COLO829 (cell line): ENCODE data around the gene RELA.
"Not testable (repeated sequence)": the region's sequence is repeated elsewhere in the genome, so short reads cannot be mapped to it uniquely, and the experiment has no call there.

Experiments
- DNase-seq: peaks from one replicate; pipeline ENCODE4 v3.0.0; 2012; ENCODE audit warnings: low spot score

The RELA gene

DNA sequence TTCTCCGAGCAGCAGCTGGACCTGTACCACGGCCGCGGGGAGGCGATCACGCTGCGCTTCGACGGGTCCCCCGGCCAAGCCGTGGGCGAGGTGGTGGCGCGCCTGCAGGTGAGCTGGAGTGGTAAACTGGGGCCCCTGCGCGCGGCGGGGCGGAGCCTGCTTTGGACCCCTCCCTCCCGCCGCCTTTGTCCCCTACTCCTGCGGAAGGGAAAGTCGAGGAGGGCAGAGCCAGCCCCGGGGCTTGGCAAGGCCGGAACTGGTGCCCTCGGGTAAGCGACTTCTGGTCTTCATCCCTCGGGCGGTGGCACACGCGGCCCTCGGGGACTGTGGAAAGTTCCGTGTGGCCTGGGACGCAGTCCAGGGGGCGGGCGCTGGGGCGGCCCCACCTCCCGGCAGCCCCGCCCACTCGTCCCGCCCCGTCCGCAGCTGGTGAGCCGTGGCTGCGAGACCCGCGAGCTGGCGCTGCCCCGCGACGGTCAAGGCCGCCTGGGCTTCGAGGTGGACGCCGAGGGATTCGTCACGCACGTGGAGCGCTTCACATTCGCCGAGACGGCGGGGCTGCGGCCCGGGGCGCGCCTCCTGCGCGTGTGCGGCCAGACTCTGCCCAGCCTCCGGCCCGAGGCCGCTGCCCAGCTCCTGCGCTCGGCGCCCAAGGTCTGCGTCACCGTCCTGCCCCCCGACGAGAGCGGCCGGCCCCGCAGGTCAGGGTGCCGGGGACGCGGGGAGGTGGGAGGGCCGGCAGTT, 15.6 kb downstream of the RELA start:
- no peak for DNase-seq

GRCh38 chr11:65646288-65646957, 16.3 kb downstream of the RELA start:
- no peak for DNase-seq

GRCh38 chr11:65645710-65646109, 17.0 kb downstream of the RELA start:
- DNase-seq: no peak

DNA sequence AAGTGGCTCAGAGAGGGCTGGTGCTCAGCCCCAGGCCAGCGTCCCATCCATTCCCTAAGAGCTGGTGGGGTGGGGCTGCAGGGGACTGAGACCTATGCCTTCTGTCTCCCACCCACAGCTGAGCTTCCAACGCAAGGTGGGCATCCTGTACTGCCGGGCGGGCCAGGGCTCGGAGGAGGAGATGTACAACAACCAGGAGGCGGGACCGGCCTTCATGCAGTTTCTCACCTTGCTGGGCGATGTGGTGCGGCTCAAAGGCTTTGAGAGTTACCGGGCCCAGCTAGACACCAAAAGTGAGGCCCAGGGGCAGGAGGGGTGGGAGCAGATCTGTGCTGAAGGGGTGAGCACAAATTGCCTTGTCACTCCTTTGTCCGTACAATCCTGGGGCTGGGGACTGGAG, 17.9 kb downstream of the RELA start:
- DNase-seq: no peak

GRCh38 chr11:65643971-65644370, 18.7 kb downstream of the RELA start:
- DNase-seq: no peak

DNA sequence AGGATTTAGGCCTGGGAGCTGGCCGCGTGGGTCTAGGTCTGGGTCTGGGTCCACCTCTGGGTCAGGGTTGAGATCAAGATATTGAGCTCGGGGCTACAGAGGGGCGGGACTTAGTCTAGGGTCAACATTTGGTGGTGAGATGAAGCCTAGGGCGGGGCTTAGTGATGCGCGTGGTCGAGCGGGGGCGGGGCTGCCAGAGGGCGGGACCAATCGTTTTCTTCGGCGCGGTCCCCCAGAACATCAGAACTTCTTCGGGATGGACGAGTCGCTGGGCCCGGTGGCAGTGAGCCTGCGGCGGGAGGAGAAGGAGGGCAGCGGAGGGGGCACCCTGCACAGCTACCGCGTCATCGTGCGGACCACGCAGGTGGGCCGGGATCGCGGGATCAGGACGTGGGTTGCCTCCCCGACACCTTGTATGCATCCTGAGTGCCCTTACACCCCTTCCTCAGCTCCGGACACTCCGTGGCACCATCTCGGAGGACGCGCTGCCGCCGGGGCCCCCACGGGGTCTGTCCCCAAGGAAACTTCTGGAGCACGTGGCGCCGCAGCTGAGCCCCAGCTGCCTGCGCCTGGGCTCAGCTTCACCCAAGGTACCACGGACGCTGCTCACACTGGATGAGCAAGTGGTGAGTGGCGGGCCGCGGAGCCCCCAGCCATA, 20.6 kb downstream of the RELA start:
- no peak for DNase-seq

DNA sequence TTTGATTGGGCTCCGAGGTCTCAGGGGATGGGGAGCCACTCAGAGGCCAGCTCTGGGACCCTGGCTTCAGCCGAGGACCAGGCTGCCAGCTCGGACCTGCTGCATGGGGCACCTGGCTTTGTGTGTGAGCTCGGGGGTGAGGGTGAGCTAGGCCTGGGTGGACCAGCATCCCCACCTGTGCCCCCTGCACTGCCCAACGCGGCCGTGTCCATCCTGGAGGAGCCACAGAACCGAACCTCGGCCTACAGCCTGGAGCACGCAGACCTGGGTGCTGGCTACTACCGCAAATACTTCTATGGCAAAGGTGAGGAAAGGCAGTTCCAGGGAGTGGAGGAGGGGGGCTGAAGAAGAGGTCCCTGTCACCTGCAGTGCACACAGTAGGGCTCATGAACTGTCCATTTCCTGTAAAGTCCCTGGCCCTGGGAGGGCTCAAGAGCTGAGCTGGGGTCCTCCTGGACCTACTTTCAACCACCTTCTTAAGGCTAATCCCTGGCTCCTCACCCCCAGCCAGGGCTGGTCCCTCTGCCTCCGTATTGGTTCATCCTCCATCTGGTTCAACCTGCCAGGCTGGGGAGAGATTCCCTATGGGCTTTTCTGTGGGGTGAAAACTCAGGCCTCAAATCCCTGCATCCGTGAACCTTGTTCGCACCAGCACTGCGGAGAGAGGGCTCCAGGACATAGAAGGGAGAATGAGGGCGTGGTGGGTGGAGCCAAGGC, 21.3 kb downstream of the RELA start:
- no peak for DNase-seq

- DNase-seq: no peak
Observed at GRCh38 chr11:65640483-65641296, 22.0 kb downstream of the RELA start.

DNA sequence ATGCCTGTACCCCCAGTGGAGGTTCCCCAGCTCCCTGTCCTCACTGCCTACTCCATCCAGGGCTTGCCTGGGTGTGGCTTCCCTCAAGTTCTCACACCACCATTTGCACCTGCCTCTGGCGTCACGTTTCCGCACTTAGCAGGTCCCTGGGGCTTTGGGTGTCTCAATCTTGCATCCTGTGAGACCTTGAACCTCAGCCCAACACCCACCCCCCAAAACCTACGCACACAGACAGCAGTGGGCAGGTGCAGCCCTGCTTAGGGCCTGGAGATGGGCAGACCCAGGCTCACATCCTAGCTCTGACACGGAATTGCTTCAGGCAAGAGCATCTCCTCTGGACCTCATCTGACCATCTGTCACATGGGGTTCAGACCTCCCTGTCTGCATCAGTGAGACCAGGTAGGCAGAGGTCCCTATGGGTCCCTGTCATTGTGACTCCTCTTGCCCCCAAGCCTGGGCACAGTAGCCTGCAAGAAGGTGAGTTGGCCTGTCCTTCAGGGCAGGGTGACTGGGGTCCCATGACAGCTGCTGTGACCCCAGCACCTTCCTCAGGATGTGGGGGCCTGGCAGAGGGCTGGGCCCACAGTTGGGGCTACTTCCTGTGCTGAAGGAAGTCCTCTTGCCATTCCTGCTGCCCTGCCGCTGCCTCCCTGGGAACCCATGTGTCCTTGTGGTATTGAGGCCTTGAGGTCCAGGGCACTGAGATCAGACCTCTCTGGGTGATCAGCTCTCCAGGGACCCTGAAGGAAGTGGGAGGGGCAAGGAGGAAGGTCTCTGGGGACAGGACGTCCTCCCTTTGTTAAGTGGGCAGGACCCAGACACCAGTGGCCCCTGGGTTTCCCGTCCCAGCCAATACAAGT, 22.9 kb downstream of the RELA start:
- DNase-seq: no peak

DNA sequence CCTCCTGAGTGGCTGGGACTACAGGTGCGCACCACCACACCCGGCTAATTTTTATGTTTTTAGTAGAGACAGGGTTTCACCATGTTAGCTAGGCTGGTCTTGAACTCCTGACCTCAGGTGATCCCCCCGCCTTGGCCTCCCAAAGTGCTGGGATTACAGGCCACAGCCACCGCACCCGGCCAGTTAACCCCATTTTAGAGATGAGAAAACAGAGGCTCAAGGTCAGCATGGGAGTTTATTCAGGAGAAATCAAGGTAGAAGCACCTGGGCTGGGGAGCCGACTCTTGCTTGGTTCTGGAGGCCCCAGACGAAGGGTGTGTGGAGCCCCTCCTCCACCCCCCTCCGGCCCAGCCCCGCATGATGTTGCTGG, 23.5 kb downstream of the RELA start:
- DNase-seq: not testable (repeated sequence)

GRCh38 chr11:65637794-65638419, 24.8 kb downstream of the RELA start, which contains the start of gene SIPA1:
Gene SIPA1 (plus strand): TSS chr11:65638101. CDS start chr11:65640922, 2,821 bp downstream.
- peak; percentile 63 for DNase-seq

- no peak for DNase-seq
Observed at GRCh38 chr11:65637032-65637557, 25.6 kb downstream of the RELA start.

DNA sequence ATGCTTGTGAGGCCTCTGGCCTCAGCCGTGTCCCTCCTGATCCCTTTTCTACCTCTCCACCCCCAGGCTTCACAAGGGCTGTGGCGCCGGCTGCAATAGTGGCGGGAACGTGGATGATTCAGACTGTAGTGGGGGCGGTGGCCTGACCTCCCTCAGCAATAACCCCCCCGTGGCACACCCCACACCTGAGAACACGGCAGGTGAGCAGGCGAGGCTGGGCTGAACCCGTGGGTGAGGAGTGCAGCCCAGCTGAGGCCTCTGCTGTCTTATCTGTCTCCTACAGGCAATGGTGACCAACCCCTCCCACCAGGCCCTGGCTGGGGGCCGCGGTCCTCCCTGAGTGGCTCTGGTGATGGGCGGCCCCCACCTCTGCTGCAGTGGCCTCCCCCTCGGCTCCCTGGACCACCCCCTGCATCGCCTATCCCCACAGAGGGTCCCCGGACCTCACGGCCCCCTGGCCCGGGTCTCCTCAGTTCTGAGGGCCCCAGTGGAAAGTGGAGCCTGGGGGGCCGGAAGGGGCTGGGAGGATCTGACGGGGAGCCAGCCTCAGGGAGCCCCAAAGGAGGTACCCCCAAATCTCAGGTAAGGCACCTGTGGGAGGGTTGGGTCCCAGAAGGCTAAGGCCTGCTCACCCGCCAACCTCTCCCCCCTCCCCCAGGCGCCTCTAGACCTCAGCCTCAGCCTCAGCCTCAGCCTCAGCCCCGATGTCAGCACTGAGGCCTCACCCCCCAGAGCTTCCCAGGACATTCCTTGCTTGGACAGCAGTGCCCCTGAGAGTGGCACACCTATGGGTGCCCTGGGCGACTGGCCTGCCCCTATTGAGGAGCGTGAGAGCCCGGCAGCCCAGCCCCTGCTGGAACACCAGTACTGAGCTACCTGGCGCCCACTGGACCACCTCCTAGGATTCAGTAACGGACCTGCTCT, 26.3 kb downstream of the RELA start:
- no peak for DNase-seq

DNA sequence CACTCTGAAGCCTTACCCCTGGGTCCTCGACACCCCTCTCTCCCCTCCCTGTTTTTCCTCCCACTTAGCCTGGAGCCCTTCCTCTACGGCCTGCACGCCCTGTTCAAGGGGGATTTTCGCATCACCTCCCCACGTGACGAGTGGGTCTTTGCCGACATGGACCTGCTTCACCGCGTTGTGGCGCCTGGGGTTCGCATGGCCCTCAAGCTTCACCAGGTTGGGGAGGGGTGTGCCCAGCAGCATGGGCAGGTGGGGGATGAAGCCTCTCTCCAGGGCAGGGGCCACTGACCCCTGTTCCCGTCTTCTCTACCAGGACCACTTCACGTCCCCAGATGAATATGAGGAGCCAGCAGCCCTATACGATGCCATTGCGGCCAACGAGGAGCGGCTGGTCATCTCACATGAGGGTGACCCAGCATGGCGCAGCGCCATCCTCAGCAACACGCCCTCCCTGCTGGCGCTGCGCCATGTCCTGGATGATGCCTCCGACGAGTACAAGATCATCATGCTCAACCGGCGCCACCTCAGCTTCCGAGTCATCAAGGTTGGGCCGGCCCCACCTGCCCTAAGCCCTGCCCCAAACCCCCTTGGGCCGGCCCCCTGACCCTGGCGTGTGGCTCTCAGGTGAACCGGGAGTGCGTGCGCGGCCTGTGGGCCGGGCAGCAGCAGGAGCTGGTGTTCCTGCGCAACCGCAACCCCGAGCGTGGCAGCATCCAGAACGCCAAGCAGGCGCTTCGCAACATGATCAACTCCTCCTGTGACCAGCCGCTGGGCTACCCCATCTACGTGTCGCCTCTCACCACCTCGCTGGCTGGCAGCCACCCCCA, 27.6 kb downstream of the RELA start:
- no peak for DNase-seq

DNA sequence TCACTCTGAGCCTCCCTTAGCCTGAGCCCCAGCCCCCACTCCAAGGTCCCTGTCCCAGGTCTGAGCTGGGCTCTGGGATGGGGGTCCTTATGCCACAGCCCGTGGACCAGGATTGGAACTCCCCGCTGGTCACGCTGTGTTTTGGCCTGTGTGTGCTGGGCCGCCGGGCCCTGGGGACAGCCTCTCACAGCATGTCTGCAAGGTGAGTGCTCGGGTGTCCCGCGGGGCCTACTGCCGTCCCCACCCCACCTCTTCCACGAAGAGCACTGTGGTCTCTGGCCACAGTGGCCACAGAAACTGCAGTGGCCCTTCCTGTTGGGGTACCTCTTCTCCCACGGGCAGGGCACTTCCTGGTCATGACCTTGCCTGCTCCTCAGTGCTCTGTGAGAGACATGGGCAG, 28.3 kb downstream of the RELA start:
- DNase-seq: no peak

GRCh38 chr11:65634109-65634436, 28.6 kb downstream of the RELA start:
- DNase-seq: no peak

- no peak for DNase-seq
Observed at GRCh38 chr11:65633390-65634108, 29.2 kb downstream of the RELA start.
